ENCODE data around the gene TTC36. TPM values are rescaled to one million over a fixed set of nuclear protein-coding genes. Genes with fewer than 3 reads are reported as not detected.
"Not testable (repeated sequence)": the region's sequence is repeated elsewhere in the genome, so short reads cannot be mapped to it uniquely, and the experiment has no call there.

TTC36 gene
- total RNA-seq, 1 donor from 2014 or later, result 0.92 TPM

DNA sequence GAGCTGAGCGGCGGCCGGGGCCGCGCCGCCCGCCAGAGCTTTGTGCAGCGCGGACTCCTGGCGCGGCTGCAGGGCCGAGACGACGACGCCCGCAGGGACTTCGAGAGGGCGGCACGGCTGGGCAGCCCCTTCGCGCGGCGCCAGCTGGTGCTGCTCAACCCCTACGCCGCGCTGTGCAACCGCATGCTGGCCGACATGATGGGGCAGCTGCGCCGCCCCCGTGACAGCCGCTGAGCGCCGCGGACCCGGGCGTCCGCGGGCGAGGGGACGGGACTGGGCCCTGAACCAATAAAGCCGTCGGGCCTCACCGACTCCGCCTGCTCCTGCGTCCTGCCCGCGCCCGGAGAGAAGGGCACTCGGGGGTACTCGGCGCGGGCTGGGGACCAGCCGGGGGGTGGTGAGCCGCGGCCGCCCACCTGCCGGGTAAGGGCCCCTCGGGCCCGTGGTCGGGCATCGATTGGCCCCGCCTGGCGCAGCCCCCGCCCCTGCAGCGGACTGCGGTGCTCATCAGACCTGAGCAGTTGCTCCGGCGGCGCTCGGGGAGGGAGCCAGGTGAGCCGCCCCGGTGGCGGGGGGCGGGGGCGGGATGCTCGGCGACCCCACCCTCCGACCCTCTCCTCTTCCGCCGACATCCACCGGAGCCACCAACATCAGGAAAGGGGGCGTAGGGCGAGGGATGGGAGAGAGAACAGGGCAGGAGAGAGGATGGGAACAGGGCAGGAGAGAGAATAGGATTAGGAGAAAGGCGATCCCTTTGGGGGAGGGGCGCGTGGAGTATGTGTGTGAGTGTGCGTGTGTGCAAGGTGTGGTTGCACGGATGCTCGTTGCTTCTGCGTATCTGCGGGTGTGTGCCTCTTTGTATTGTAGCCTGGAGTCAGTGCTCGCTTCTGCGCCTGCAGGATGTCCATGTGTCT is 3.7 kb downstream of the TTC36 start, which contains the start of gene TMEM25:
TSS of gene TMEM25 (plus strand) at position 510 of the 914 bp plus-strand sequence. CDS start 610 bp downstream, outside the sequence.
- intact Hi-C loops (cut with DNase I), result no loop called here
- peak; percentile 78 for ATAC-seq
- DNase-seq (ENCODE audit: missing footprints), result peak; percentile 80

DNA sequence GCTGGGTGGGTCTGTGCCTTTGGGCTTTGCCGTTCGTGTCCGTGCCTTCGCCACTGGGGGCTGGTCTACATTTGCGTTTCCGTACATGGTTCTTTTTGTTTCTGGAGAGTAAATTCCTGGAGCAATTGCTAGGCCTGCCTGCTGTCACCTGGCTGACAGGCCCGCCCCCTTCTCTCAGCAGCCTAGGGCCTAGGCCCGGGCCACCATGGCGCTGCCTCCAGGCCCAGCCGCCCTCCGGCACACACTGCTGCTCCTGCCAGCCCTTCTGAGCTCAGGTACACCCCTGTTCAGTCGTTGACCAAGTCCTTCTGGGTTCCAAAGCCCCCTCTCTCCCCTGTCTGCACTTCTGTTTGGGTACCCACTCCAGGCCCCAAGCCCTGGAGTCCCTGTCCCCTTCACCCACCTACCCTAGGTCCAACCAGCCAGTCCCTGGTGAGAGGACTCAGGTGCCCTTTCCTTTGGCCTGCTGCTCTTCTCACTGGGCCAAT is 4.4 kb downstream of the TTC36 start:
- DNase-seq (ENCODE audit: missing footprints) (no peak), ATAC-seq (no peak)
- intact Hi-C loops (cut with DNase I), result no loop called here

DNA sequence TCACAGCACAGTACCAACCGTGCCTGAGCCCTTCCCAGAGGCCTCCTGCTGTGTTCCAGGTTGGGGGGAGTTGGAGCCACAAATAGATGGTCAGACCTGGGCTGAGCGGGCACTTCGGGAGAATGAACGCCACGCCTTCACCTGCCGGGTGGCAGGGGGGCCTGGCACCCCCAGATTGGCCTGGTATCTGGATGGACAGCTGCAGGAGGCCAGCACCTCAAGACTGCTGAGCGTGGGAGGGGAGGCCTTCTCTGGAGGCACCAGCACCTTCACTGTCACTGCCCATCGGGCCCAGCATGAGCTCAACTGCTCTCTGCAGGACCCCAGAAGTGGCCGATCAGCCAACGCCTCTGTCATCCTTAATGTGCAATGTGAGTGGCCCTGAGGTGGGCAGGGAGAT is 4.8 kb downstream of the TTC36 start:
- intact Hi-C loops (cut with DNase I), result no loop called here
- DNase-seq (ENCODE audit: missing footprints) (no peak), ATAC-seq (no peak)

DNA sequence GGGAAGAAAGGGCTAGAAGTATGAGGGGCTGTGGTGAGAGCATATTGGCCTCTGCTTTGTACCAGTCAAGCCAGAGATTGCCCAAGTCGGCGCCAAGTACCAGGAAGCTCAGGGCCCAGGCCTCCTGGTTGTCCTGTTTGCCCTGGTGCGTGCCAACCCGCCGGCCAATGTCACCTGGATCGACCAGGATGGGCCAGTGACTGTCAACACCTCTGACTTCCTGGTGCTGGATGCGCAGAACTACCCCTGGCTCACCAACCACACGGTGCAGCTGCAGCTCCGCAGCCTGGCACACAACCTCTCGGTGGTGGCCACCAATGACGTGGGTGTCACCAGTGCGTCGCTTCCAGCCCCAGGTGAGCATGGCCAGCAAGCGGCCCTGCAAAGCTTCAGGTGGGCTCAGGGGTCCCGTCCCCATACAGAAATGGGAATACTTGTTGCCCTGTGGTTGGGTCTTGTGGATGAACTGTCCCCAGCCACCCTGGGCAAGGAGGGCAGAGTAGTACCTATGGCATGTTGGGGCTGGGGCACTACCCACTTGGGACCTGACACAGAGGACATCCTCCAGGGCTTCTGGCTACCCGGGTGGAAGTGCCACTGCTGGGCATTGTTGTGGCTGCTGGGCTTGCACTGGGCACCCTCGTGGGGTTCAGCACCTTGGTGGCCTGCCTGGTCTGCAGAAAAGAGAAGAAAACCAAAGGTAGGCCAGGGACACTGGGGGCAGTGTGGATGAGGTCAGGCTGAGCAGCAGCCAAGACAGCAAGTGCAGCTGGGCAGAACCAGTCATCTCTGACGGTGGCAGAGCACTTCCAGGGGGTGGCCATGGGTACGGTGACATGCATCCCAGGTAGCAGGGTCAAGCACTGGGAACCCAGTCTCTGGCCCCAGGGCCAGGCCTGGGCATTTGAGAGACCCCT is 5.8 kb downstream of the TTC36 start:
- intact Hi-C loops (cut with DNase I), result no loop called here
- DNase-seq (ENCODE audit: missing footprints) (no peak), ATAC-seq (no peak)

DNA sequence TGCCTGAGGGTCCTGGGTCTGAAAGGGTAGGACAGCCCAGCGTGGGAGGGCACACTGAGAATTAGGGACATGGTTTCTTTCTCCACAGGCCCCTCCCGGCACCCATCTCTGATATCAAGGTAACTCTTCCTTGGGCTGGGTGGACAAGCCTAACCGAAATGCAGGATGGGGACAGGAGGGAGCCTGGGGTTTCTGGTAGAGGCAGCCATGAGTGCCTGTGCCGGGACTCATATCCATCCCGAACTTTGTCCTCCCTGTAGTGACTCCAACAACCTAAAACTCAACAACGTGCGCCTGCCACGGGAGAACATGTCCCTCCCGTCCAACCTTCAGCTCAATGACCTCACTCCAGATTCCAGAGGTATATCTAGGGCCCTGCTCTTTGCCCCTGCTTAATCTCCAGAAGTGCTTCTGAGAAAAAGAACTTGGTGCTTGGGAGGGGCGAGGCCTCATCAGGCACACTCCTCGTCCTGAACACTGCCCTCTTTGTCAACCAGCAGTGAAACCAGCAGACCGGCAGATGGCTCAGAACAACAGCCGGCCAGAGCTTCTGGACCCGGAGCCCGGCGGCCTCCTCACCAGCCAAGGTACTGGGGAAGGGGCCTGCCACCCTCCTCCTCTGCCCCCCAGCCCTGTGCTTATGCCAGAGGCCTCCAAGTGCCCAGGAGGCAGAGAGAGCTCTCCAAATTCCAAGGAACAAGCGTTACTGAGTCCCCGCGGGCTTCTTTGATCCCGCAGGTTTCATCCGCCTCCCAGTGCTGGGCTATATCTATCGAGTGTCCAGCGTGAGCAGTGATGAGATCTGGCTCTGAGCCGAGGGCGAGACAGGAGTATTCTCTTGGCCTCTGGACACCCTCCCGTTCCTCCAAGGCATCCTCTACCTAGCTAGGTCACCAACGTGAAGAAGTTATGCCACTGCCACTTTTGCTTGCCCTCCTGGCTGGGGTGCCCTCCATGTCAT is 6.8 kb downstream of the TTC36 start:
- intact Hi-C loops (cut with DNase I), result no loop called here
- ATAC-seq (no peak), DNase-seq (ENCODE audit: missing footprints) (no peak)

DNA sequence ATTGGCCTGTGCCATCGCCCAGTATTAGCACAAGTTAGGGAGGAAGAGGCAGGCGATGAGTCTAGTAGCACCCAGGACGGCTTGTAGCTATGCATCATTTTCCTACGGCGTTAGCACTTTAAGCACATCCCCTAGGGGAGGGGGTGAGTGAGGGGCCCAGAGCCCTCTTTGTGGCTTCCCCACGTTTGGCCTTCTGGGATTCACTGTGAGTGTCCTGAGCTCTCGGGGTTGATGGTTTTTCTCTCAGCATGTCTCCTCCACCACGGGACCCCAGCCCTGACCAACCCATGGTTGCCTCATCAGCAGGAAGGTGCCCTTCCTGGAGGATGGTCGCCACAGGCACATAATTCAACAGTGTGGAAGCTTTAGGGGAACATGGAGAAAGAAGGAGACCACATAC is 8.0 kb downstream of the TTC36 start:
- ATAC-seq (no peak), DNase-seq (ENCODE audit: missing footprints) (no peak)
- intact Hi-C loops (cut with DNase I), result no loop called here

DNA sequence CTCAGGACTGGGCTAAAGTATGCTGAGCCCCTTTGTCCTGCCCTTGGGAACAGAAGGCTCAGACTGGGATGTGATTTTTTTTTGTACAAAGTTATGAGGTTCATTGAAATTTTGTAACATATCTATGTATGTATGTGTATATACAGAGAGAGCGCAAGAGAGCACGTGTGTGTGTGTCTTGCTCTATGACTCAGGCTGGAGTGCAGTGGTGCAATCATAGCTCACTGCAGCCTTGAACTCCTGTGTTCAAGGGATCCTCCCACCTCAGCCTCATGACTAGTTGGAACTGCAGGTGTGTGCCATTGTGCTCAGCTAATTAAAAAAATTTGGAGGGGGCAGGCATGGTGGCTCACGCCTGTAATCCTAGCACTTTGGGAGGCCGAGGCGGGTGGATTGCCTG is 9.5 kb downstream of the TTC36 start:
- intact Hi-C loops (cut with DNase I), result no loop called here
- no peak for DNase-seq (ENCODE audit: missing footprints)
- ATAC-seq, result no peak

DNA sequence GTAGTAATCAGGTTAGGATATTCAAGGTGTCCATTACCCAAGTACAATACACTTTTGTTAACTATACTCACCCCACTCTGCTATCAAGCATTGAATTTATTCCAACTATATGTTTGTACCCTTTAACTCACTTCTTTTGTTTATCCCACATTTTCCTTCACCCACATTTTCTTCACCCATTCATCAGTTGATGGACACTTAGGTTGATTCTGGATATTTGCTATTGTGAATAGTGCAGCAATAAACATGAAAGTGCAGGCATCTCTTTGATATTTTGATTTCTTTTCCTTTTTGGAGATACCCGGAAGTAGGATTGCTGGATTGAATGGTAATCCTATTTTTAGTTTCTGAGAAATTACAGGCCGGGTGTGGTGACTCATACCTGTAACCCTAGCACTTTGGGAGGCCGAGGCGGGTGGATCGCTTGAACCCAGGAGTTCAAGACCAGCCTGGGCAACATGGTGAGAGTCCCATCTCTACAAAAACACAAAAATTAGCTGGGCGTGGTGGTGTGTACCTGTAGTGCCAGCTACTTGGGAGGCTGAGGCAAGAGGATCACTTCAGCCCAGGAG is 10.2 kb downstream of the TTC36 start:
- intact Hi-C loops (cut with DNase I), result no loop called here
- ATAC-seq (no peak), DNase-seq (ENCODE audit: missing footprints) (no peak)

DNA sequence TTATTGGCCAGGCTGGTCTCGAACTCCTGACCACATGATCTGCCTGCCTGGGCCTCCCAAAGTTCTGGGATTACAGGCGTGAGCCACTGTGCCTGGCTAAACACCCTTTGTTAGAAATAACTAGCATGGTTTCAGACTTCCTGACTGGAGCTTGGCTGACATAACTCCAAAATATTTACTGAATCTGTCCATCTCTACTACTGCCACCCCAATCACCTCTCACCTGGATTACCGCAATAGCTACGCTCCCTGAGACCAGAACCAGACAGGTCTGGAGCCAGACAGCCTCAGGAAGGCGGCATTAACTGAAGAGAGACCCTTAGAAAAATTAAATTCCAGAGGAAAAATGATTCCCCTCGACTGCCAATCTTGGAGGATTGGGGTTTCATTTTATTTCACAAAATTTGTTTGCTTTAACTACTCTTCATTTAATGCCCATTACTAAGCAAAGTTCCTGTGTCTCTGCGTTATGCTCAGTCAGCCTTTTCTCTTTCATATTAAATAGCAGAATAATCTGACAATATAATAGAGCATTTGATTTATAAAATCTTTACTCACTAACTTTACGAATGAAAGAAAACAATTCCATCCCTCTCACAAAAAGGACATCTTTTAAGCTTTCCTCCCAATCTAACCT is 16.9 kb downstream of the TTC36 start:
- no peak for DNase-seq (ENCODE audit: missing footprints)
- intact Hi-C loops (cut with DNase I), result no loop called here
- ATAC-seq, result no peak

DNA sequence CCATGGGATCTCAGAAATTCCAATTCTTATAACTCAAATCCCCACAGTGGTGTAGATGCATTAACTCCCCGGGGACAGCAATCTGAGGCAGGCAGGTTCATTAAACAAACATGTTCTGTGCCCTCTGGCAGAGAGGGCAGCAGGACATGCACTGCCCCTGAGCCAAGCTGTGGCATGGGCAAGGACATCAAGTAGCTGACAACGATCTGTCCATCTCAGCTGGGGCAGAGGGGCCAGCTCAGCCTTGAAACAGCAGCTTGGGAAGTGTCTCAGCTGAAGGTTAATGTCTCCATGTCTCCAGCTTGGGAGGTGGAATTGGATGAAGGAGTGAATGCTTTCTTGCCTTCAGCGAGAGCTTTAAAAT is 17.4 kb downstream of the TTC36 start:
- DNase-seq (ENCODE audit: missing footprints), result no peak
- ATAC-seq, result no peak
- intact Hi-C loops (cut with DNase I), result no loop called here

DNA sequence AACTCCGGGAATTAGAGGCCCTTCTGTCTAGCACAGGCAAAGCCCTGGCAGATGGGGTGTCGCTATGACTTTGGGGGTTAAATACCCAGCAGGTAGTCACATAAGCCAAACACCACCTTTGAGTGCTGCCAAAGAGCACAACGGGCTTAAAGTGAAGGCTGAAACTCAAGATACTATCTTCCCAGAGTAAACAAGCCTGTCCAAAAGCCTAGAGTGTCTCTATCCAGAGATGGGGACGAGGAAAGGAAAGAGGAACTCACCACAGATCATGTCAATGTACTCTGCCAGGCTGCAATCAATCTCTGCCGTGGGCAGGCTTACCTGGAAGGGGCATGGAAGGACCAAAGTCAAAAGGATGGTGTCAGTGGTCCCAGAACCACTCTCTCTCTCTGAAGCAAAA is 18.3 kb downstream of the TTC36 start:
- no peak for ATAC-seq
- intact Hi-C loops (cut with DNase I), result no loop called here
- no peak for DNase-seq (ENCODE audit: missing footprints)

DNA sequence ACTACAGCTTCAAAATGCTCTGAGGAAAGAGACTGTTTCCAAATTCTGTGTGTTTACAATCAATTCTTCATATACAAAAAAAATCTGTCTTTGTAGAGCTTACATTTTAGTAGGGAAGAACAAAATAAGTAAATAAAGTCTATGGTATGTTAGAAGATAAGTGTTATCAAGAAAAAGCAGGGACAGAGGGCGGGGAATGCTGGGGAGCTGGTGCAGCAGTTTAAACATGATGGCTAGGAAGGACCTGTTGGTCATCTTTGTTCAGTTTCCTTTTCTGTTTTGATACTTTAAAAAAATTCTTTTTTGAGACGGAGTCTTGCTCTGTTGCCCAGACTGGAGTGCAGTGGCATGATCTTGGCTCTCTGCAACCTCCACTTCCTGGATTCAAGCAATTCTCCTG is 19.9 kb downstream of the TTC36 start:
- ATAC-seq (no peak), DNase-seq (ENCODE audit: missing footprints) (no peak)
- intact Hi-C loops (cut with DNase I), result no loop called here

DNA sequence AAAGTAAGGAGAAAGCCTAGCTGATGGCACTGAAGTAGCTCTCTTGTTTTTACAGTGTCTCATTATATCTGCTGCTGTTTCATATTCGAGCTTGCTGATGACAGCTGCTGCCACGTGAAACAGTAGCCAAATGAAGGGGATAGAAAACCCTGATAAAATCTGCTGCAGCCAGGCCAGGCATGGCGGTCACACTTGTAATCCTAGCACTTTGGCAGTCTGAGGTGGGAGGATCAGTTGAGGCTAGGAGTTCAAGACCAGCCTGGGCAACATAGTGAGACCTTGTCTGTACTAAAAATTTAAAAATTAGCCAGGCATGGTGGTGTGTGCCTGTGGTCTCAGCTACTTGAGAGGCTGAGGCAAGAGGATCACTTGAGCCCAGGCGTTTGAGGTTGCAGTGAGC is 25.1 kb downstream of the TTC36 start:
- intact Hi-C loops (cut with DNase I), result no loop called here
- no peak for DNase-seq (ENCODE audit: missing footprints)
- no peak for ATAC-seq

DNA sequence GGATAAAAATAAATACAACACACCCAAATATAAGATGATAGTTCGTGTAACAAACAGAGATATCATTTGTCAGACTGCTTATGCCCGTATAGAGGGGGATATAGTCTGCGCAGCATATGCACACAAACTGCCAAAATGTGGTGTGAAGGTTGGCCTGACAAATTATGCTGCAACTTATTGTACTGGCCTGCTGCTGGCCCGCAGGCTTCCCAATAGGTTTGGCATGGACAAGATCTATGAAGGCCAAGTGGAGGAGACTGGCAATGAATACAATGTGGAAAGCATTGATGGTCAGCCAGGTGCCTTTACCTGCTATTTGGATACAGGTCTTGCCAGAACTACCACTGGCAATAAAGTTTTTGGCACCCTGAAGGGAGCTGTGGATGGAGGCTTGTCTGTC is 33.5 kb downstream of the TTC36 start:
- intact Hi-C loops (cut with DNase I), result no loop called here
- no peak for ATAC-seq
- no peak for DNase-seq (ENCODE audit: missing footprints)

DNA sequence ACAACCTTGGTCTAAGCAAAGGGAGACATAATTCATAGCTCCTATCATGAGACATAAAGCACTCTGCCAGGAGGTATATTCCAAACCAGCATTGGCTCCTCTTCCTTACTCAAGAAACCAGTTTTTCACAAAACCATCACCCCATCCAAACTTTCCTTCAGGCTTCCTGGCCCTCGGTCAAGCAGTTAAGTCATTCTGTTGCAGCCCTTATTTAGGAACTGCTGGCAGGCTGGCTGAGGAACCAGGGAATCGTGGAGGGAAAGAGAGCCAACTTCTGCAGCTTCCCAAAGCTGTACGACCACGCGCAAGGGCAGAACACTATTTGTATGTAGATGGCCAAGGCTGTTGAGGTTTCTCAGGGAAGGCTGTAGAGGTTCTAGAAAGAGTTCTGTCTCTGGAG is 37.8 kb downstream of the TTC36 start:
- peak; percentile 72 for DNase-seq (ENCODE audit: missing footprints)
- ATAC-seq, result peak; percentile 44
- intact Hi-C loops (cut with DNase I), result no loop called here

DNA sequence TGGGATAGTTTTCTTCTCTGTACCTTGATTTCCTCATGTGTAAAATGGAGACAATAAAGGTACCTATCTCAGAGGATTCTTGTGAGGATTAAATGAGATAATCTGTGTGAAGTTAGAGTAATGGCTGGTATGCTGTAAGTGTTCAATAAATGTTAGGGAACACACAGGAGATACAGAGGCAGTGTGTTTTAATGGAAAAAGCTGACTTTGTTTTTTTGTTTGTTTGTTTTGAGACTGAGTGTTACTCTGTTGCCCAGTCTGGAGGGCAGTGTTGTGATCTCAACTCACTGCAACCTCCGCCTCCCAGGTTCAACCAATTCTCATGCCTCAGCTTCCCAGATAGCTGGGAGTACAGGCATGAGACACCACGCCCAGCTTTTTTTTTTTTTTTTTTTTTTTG is 42.4 kb downstream of the TTC36 start:
- intact Hi-C loops (cut with DNase I), result no loop called here
- no peak for ATAC-seq

DNA sequence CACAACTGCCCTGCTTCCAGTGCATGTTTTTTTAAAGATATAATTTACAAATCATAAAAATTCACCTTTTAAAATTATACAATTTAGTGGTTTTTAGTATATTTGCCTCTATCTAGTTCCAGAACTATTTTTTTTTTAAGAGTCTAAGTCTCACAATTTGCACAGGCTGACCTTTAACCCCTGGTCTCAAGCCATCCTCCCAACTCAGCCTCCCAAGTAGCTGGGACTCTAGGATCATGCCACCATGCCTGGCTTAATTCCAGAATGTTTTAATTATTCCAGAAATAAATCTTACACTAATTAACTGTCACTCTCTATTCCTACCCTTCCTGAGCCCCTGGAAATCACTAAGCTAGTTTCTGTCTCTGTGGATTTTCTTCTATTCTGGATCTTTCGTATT is 43.5 kb downstream of the TTC36 start:
- DNase-seq (ENCODE audit: missing footprints), result no peak
- ATAC-seq, result no peak
- intact Hi-C loops (cut with DNase I), result no loop called here

More for the DNA sequence above, 42.4 kb downstream of the TTC36 start:
- no peak for DNase-seq (ENCODE audit: missing footprints)

DNA sequence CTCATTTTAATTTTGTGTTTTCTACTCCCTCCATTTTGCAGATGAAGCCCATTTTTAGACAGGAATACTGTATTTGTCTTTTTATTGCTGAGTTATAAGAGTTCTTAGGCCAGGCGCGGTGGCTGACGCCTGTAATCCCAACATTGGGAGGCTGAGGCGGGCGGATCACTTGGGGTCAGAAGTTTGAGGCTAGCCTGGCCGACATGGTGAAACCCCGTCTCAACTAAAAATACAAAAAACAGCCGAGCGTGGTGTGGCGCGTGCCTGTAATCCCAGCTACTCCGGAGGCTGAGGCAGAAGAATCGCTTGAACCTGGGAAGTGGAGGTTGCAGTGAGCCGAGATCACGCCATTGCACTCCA is 44.4 kb downstream of the TTC36 start:
- ATAC-seq; DNase-seq (ENCODE audit: missing footprints); intact Hi-C loops (cut with DNase I): not testable (repeated sequence)
